ENCODE results near the gene CDK8.

CDK8 gene

GRCh38 chr13:26400545-26400944 lies 146.6 kb downstream of the CDK8 start:
- TF ChIP-seq CTCF (IDR thresholded peaks at IDR 0.05; ENCODE audit: insufficient read depth, low read length, poor library complexity, severe bottlenecking) = no peak
- TF ChIP-seq EZH2phosphoT487 (conservative IDR thresholded peaks at IDR 0.05; ENCODE audit: low read length) = no peak
- no peak overlapping the region for H3K4me3 ChIP-seq (ENCODE audit: insufficient read depth, low read length, poor library complexity, severe bottlenecking)
- H3F3A ChIP-seq (ENCODE audit: insufficient read depth) = no peaks in the 10 kb centered on the region
- H2AFZ ChIP-seq (ENCODE audit: low read depth, low read length, severe bottlenecking) = no peak overlapping the region
- no peaks in the 10 kb centered on the region for H4K20me1 ChIP-seq (ENCODE audit: low read depth, low read length)
- H3K36me3 ChIP-seq (ENCODE audit: low read length) = no peaks in the 10 kb centered on the region; the same call in 1 of the 2 replicates
- no peak overlapping the region for H3K27ac ChIP-seq (ENCODE audit: low read depth, low read length)
- H3K9me2 ChIP-seq (replicated peaks; ENCODE audit: insufficient read depth, low read length) = no peaks in the 10 kb centered on the region
- no peaks in the 10 kb centered on the region for H3K79me2 ChIP-seq (ENCODE audit: insufficient read depth, low read length)
- H3K4me2 ChIP-seq (ENCODE audit: low read depth, low read length, poor library complexity, severe bottlenecking) = no peak overlapping the region
- H3K9me3 ChIP-seq (ENCODE audit: insufficient read depth, low read length) = no peaks in the 10 kb centered on the region
- no peak overlapping the region for H3K9ac ChIP-seq (ENCODE audit: low read length)
- H3K27me3 ChIP-seq (ENCODE audit: low read length) = no peaks in the 10 kb centered on the region

GRCh38 chr13:26401069-26401468 lies 147.1 kb downstream of the CDK8 start:
- no peak overlapping the region for H3K9ac ChIP-seq (ENCODE audit: low read length)

GRCh38 chr13:26401578-26402021 lies 147.7 kb downstream of the CDK8 start:
- Histone ChIP-seq H3K9me2 (replicated peaks; ENCODE audit: insufficient read depth, low read length) (no peaks in the 10 kb centered on the region), H3K9ac (ENCODE audit: low read length) (no peak overlapping the region), H2AFZ (ENCODE audit: low read depth, low read length, severe bottlenecking) (no peak overlapping the region), H3K27me3 (ENCODE audit: low read length) (no peaks in the 10 kb centered on the region), H3K79me2 (ENCODE audit: insufficient read depth, low read length) (no peaks in the 10 kb centered on the region), H3K9me3 (ENCODE audit: insufficient read depth, low read length) (no peaks in the 10 kb centered on the region), H3K4me3 (ENCODE audit: insufficient read depth, low read length, poor library complexity, severe bottlenecking) (no peak overlapping the region), H3K36me3 (ENCODE audit: low read length) (no peaks in the 10 kb centered on the region; the same call in 1 of the 2 replicates), H4K20me1 (ENCODE audit: low read depth, low read length) (no peaks in the 10 kb centered on the region), H3K4me2 (ENCODE audit: low read depth, low read length, poor library complexity, severe bottlenecking) (no peak overlapping the region), H3K27ac (ENCODE audit: low read depth, low read length) (no peak overlapping the region), H3F3A (ENCODE audit: insufficient read depth) (no peaks in the 10 kb centered on the region)
- no peak for TF ChIP-seq CTCF (IDR thresholded peaks at IDR 0.05; ENCODE audit: insufficient read depth, low read length, poor library complexity, severe bottlenecking)
- TF ChIP-seq EZH2phosphoT487 (conservative IDR thresholded peaks at IDR 0.05; ENCODE audit: low read length) = no peak

More at GRCh38 chr13:26401069-26401468, 147.1 kb downstream of the CDK8 start:
- Histone ChIP-seq H3K79me2 (ENCODE audit: insufficient read depth, low read length) (no peaks in the 10 kb centered on the region), H3K27me3 (ENCODE audit: low read length) (no peaks in the 10 kb centered on the region), H4K20me1 (ENCODE audit: low read depth, low read length) (no peaks in the 10 kb centered on the region), H3K4me2 (ENCODE audit: low read depth, low read length, poor library complexity, severe bottlenecking) (no peak overlapping the region), H2AFZ (ENCODE audit: low read depth, low read length, severe bottlenecking) (no peak overlapping the region), H3K27ac (ENCODE audit: low read depth, low read length) (no peak overlapping the region), H3K9me3 (ENCODE audit: insufficient read depth, low read length) (no peaks in the 10 kb centered on the region), H3K9me2 (replicated peaks; ENCODE audit: insufficient read depth, low read length) (no peaks in the 10 kb centered on the region), H3K36me3 (ENCODE audit: low read length) (no peaks in the 10 kb centered on the region; the same call in 1 of the 2 replicates), H3F3A (ENCODE audit: insufficient read depth) (no peaks in the 10 kb centered on the region), H3K4me3 (ENCODE audit: insufficient read depth, low read length, poor library complexity, severe bottlenecking) (no peak overlapping the region)
- no peak for TF ChIP-seq EZH2phosphoT487 (conservative IDR thresholded peaks at IDR 0.05; ENCODE audit: low read length)
- no peak for TF ChIP-seq CTCF (IDR thresholded peaks at IDR 0.05; ENCODE audit: insufficient read depth, low read length, poor library complexity, severe bottlenecking)
